Vagina (tissue), 2 donors: ENCODE measurements around the gene PLEKHG3. TPM values are rescaled to one million over a fixed set of nuclear protein-coding genes. Genes with fewer than 3 reads are reported as not detected.

Experiments
- DNase-seq, 2 donors: peaks; one replicate each; pipeline ENCODE4 v3.0.0-alpha.2; 2017; ENCODE audit errors: extremely low spot score in 2 of 2
- H3K27ac ChIP-seq: fragments of 200-600 bp; sonication (generic); one replicate; pipeline ENCODE4 v1.5.1; 2019
- H3K27me3 ChIP-seq: fragments of 200-600 bp; sonication (generic); one replicate; pipeline ENCODE4 v1.5.1; 2019
- H3K36me3 ChIP-seq, 2 donors: fragments of 200-600 bp; sonication (generic); one replicate each; pipeline ENCODE4 v1.5.1; 2017 to 2019
- H3K4me1 ChIP-seq: fragments of 200-600 bp; sonication (generic); one replicate; pipeline ENCODE4 v1.5.1; 2019
- H3K4me3 ChIP-seq, 2 donors: fragments of 200-600 bp; sonication (generic); 1 replicate in 1 of 2; 2 replicates in 1 of 2; pipeline ENCODE4 v1.5.1; 2016 to 2019
- H3K9me3 ChIP-seq: fragments of 200-600 bp; sonication (generic); one replicate; pipeline ENCODE4 v1.5.1; 2019
- CTCF ChIP-seq, 3 experiments: fragments of 450-650 bp in 2 of 3; fragments of 200-600 bp in 1 of 3; sonication (generic) in 1 of 3; IDR thresholded peaks; one replicate each; pipeline ENCODE4 v1.5.1; 2017 to 2019; ENCODE audit warnings: antibody characterized with exemption in 3 of 3, mild to moderate bottlenecking in 2 of 3, moderate library complexity in 2 of 3
- POLR2A ChIP-seq, 2 donors: fragments of 450-650 bp; IDR thresholded peaks; one replicate each; pipeline ENCODE4 v1.6.1; 2017; ENCODE audit warnings: antibody characterized with exemption in 2 of 2, mild to moderate bottlenecking in 2 of 2, moderate library complexity in 2 of 2
- POLR2AphosphoS5 ChIP-seq, 2 donors: sonication (generic); formaldehyde crosslinking; IDR thresholded peaks; one replicate each; pipeline ENCODE4 v1.9.0; 2017; ENCODE audit warnings: antibody characterized with exemption in 2 of 2, mild to moderate bottlenecking in 2 of 2, low read depth in 1 of 2; ENCODE audit not compliant: insufficient read depth in 1 of 2
- intact Hi-C: fragments of 100-400 bp; cut with DNase I; formaldehyde crosslinking; loops from one replicate; pipeline ENCODE4 v1.15.1; 2023
- total RNA-seq: library from RNA; depleted of rRNA; stranded (reverse); fragments of >200 nt; gene quantifications from one replicate; pipeline ENCODE4 v1.2.3, GENCODE V29; 2016

The PLEKHG3 gene
- total RNA-seq, 1 donor from 2014 or later = 50.1 TPM

GRCh38 chr14:64681796-64682710 is 22.2 kb upstream of the PLEKHG3 start:
- peak in 1 of 2 donors; percentile 87 for DNase-seq
- no peaks in the 10 kb centered on the region for H3K9me3 ChIP-seq
- no peaks in the 10 kb centered on the region for H3K36me3 ChIP-seq
- TF ChIP-seq CTCF (IDR thresholded peaks at IDR 0.05) (no peak), POLR2AphosphoS5 (IDR thresholded peaks at IDR 0.05; ENCODE audit: insufficient read depth in 1 of 2, low read depth in 1 of 2) (peak; percentile 42 to 81)
- intact Hi-C loops = no loop called here
- H3K27ac ChIP-seq = peak overlapping the region; percentile 79
- H3K4me3 ChIP-seq = no peak overlapping the region
- H3K4me1 ChIP-seq = peaks cover 43% of the 10 kb centered on the region
- no peaks in the 10 kb centered on the region for H3K27me3 ChIP-seq

- Histone ChIP-seq H3K36me3 (no peaks in the 10 kb centered on the region), H3K27ac (peak overlapping the region; percentile 79), H3K27me3 (no peaks in the 10 kb centered on the region), H3K9me3 (no peaks in the 10 kb centered on the region), H3K4me1 (peaks cover 43% of the 10 kb centered on the region), H3K4me3 (no peak overlapping the region)
- TF ChIP-seq CTCF (IDR thresholded peaks at IDR 0.05) (no peak), POLR2AphosphoS5 (IDR thresholded peaks at IDR 0.05; ENCODE audit: insufficient read depth in 1 of 2, low read depth in 1 of 2) (no peak), POLR2A (IDR thresholded peaks at IDR 0.05) (no peak)
- intact Hi-C loops = no loop called here
- DNase-seq = no peak
Measured at GRCh38 chr14:64682843-64683242, 21.4 kb upstream of the PLEKHG3 start.

- Histone ChIP-seq H3K4me1 (peaks cover 43% of the 10 kb centered on the region), H3K9me3 (no peaks in the 10 kb centered on the region), H3K4me3 (no peak overlapping the region), H3K27me3 (no peaks in the 10 kb centered on the region), H3K36me3 (no peaks in the 10 kb centered on the region), H3K27ac (peak overlapping the region; percentile 79)
- DNase-seq = peak in 1 of 2 donors; percentile 84
- TF ChIP-seq POLR2A (IDR thresholded peaks at IDR 0.05) (no peak), CTCF (IDR thresholded peaks at IDR 0.05) (no peak), POLR2AphosphoS5 (IDR thresholded peaks at IDR 0.05; ENCODE audit: insufficient read depth in 1 of 2, low read depth in 1 of 2) (no peak)
- intact Hi-C loops = no loop called here
Measured at GRCh38 chr14:64683264-64683663, 21.0 kb upstream of the PLEKHG3 start.

GRCh38 chr14:64684091-64684490 is 20.1 kb upstream of the PLEKHG3 start:
- Histone ChIP-seq H3K27ac (peak overlapping the region; percentile 79), H3K9me3 (no peaks in the 10 kb centered on the region), H3K4me3 (no peak overlapping the region), H3K4me1 (peaks cover 43% of the 10 kb centered on the region), H3K36me3 (no peaks in the 10 kb centered on the region), H3K27me3 (no peaks in the 10 kb centered on the region)
- TF ChIP-seq POLR2AphosphoS5 (IDR thresholded peaks at IDR 0.05; ENCODE audit: insufficient read depth in 1 of 2, low read depth in 1 of 2) (no peak), POLR2A (IDR thresholded peaks at IDR 0.05) (no peak), CTCF (IDR thresholded peaks at IDR 0.05) (no peak)
- peak in 1 of 2 donors; percentile 76 for DNase-seq
- intact Hi-C loops = no loop called here
